HUDEP-2 (cell line): Measurements from ENCODE around the gene ARHGAP36.
A peak's percentile ranks its signal among the peaks of the same experiment; 100 is the strongest.

Experiments used
- DNase-seq, 76 experiments: peaks; one replicate each; lab custom pipeline; 2025; ENCODE audit not compliant: unreplicated experiment in 76 of 76; lab: John Stamatoyannopoulos, UW

ARHGAP36 gene

DNA sequence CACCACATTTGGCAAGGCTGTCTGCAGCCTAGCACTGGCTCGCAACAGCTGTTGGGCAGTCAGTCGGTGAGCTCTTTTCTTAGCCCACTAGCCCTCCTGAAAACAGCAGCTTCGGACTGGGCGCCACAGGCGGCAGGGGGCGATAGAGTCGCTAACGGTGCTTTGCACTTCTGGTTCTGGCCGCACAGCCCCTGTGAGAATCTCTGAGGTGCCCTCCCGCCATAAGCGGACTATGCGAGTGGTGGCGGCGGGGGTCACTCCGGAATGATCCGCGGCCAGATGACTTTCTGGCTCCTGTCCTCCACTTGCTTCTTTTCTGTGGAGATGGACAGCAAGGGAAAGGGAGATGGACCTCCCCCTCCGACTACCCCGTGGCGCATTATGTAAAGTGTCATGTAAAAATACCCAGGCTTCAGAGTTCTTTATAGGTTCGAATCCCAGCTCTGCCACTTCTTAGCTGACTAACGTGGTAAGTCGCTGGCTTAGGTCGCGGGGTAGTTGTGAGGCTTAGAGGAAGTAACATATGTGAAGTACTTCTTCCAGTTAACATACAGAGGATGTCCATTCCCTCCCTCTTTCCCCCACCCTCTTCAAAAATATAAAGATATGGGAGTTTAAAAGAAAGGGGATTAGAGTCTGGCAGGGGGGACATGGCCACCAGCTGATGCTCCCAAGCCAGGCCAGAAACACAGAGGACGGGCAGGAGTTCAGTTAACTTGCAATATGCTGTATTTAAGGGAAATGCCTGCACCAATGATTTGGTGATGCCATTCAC lies 11.0 kb downstream of the ARHGAP36 start:
- peak in 21 of 76 experiments; percentile 0 to 23 (median 2) for DNase-seq

DNA sequence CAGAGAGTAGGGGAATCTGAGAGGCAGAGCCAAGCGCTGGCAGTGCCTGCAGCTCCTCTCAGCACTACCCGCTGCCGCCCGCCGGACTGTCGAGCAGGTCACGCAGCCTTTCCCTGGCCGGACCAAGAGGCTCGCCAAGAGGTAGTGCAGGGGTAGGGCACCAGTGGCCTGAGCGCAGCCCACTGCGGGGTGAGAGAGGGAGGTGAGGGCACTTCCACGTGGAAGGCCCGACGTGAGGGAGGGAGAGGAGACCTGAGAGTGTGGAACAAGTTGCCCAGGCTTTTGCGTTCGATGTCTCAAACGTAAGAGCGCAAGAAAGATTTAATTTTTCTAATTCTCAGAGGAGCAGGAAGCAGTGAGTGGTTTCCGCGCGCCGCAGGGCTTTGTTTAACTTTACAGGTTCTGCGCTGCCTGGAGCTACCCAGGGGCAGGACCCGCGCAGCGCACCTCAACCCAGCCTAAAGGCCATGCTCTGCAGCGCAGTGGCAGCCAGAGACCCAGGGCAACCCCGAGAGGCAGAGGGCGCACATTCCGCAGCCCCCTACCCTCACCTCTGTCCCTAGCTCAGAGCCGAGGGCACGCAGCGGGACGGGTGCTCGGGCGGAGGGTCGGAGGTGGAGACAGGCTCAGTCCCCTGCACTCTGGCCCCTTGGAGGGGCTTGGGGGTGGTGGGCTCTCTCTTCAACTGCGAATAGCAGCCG lies 14.9 kb downstream of the ARHGAP36 start:
- DNase-seq: no peak

DNA sequence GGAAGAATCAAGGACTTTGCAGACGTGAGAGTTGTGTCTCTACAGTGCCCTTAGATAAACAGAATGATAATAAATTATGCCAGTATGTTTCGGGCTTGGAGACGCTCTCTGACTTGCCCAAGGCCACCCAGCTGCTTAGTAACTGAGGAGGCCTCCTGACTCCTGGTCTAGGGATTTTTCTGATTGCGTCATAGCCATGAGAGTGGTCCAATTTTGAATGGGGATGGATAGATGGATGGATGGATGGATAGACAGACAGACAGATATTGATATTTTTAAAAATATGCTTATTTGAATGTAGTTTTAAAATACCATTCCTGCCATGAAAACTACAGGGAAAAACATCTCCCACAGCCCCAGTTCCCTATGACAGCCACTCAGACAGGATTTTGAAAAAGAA lies 15.5 kb downstream of the ARHGAP36 start:
- no peak for DNase-seq

DNA sequence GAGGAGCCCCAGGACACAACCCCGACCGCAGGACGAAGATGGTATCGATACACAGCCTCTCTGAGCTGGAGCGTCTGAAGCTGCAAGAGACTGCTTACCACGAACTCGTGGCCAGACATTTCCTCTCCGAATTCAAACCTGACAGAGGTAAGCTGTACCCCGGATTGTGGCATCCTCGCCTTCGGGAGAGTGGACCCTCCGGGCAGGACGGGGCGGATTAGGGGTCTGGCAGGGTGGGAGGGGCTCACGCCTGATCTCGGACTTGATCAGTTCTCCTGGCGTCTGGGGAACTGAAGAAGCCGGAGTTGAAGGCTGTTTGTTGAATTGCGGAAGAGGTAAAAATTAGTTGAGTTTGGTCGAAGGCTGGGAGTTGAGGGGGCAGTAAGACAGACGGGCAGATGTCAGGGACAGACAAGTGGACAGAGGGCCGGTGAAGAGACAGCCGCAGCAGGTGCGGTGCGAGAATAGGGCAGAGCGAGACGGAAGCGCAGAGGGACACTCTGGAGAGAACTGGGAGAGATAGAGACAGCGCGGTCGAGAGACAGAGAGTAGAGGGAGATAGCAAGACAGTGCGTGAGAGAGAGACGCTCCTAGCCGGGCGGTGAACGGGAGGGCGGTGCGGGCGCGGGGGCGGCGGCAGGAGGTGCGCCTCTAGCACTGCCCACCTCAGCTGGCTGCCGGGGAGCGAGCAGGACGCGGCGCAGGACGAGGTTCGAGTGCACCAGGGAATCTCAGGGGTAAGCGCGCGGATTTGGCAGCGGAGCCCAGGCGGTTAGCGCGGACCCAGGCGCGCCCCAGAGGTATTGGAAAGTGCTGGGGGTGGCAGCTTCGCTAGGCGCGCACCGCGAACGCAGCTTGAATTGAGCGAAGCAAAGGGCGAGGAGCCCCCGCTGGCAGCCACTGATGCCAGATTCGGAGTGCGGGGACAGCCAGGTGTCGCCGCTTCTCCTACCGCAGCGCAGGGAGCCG lies 23.9 kb downstream of the ARHGAP36 start:
- peak in 7 of 76 experiments; percentile 0 to 9 (median 0) for DNase-seq

DNA sequence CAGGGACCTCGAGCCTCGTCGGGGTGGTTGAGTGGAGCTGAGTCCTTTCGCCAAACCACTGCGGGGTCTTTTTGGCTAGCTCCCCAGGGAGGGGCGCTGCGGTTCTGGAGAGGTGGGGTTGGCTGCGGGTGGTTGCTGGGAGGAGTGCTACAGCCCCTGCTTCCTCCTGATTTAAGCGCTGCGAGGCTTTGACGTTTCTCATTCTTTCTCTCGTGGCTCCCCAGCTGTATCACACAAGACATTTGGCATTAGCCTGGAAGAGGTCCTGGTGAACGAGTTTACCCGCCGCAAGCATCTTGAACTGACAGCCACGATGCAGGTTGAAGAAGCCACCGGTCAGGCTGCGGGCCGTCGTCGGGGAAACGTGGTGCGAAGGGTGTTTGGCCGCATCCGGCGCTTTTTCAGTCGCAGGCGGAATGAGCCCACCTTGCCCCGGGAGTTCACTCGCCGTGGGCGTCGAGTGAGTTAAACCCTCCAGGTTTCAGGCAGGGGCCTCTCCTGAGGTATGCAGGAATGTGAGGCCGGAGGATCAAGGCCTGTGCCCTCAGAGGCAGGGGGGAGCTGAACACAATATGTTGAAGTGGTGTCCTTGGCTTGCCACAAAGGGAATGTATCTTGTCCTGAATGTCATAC lies 25.5 kb downstream of the ARHGAP36 start:
- no peak for DNase-seq

DNA sequence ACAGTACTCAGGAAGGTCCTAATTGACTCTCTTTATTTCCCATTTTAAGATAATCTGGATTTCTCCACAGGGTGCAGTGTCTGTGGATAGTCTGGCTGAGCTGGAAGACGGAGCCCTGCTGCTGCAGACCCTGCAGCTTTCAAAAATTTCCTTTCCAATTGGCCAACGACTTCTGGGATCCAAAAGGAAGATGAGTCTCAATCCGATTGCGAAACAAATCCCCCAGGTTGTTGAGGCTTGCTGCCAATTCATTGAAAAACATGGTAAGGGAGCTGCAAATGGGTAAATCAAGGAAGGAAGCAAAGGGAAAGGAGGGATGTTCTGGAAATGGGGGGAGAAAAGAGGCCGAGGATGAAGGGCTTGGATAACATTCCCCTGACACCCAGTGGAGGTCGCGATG lies 26.0 kb downstream of the ARHGAP36 start:
- no peak for DNase-seq

DNA sequence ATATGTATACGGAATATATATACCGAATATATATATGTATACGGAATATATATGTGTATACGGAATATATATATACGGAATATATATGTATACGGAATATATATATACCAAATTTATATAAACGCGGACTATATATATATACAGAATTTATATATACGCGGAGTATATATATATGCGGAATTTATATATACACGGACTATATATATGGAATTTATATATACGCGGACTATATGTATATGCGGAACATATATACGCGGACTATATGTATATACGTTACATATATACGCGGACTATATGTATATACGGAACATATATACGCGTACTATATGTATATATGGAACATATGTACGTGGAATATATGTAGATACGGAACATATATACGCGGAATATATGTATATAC lies 78.6 kb downstream of the ARHGAP36 start:
- DNase-seq: peak in 3 of 76 experiments; percentile 0 to 8 (median 6)

DNA sequence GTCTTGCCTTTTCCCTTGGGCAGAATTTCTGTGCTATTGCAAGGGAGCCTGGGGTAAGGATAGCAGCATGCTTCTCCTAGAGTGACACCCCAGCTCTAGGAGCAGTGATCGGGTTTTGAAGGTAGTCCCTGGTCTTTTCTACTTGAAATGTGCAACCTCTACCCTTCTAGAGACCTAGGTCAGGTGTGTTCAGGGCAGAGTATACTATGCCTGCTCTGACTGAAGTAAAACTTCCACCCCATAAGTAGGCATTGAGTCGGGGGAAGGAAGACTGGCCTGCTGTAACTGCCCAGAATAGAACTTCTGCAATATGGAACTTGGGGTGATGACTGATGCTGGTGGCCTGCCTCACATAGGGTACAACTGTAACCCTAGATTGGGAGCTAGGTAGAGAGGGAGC lies 80.9 kb downstream of the ARHGAP36 start:
- DNase-seq: no peak
